Small intestine (tissue), 7 donors: Measurements from ENCODE around the gene KIAA1217. TPM values are rescaled to one million over a fixed set of nuclear protein-coding genes. Genes with fewer than 3 reads are reported as not detected.
"Not testable (repeated sequence)": the region's sequence is repeated elsewhere in the genome, so short reads cannot be mapped to it uniquely, and the experiment has no call there.

Experiments used
- DNase-seq, 2 donors: peaks; one replicate each; pipeline versions ENCODE4 v3.0.0 to v3.0.0-alpha.2; 2013
- FAIRE-seq: peaks from 2 replicates; lab custom pipeline; 2012; peaks lifted over from hg19 to GRCh38; lab: Jason Lieb, UNC
- H3K27ac ChIP-seq, 3 donors: one replicate each; pipeline ENCODE4 v1.5.1; 2013; ENCODE audit warnings: low read length in 2 of 3, mild to moderate bottlenecking in 2 of 3, control low read depth in 1 of 3, inconsistent platforms in 1 of 3, low read depth in 1 of 3, moderate library complexity in 1 of 3
- H3K27me3 ChIP-seq, 3 donors: one replicate each; pipeline ENCODE4 v1.6.1; 2013; ENCODE audit warnings: low read length in 3 of 3, inconsistent platforms in 1 of 3; ENCODE audit not compliant: control insufficient read depth in 3 of 3, insufficient read depth in 3 of 3
- H3K36me3 ChIP-seq, 3 donors: one replicate each; pipeline ENCODE4 v1.6.1; 2013; ENCODE audit warnings: low read length in 3 of 3, inconsistent platforms in 1 of 3, low read depth in 1 of 3, mild to moderate bottlenecking in 1 of 3, moderate library complexity in 1 of 3; ENCODE audit not compliant: control insufficient read depth in 3 of 3, insufficient read depth in 2 of 3
- H3K4me1 ChIP-seq, 3 donors: one replicate each; pipeline ENCODE4 v1.6.1; 2013; ENCODE audit warnings: low read length in 2 of 3, inconsistent platforms in 1 of 3, low read depth in 1 of 3, mild to moderate bottlenecking in 1 of 3, moderate library complexity in 1 of 3; ENCODE audit not compliant: control insufficient read depth in 3 of 3, insufficient read depth in 2 of 3
- H3K4me3 ChIP-seq, 3 donors: one replicate each; pipeline ENCODE4 v1.5.1; 2013; ENCODE audit warnings: low read length in 3 of 3, control low read depth in 1 of 3, inconsistent platforms in 1 of 3, low read depth in 1 of 3, mild to moderate bottlenecking in 1 of 3, moderate library complexity in 1 of 3
- H3K9me3 ChIP-seq, 2 donors: one replicate each; pipeline ENCODE4 v1.6.1; 2013; ENCODE audit warnings: low read depth in 1 of 2, low read length in 1 of 2; ENCODE audit not compliant: control insufficient read depth in 2 of 2, insufficient read depth in 1 of 2
- WGBS, 3 donors: extraction: QIAGEN DNeasy Blood & Tissue Kit; methylation state at CpG; one replicate each; pipeline ENCODE4 v1.1.7; 2013; 5-methylcytosine and 5-hydroxymethylcytosine counted together
- polyA plus RNA-seq, 4 donors: library from polyadenylated mRNA; stranded (reverse) in 3 of 4; unstranded in 1 of 4; fragments of 200-250 nt in 3 of 4; fragments of 120-200 nt in 1 of 4; gene quantifications; one replicate each; pipeline versions ENCODE4 v1.2.1 to v1.2.3, GENCODE V29; 2013
- donor health status: healthy with polysubstance abuse.
- donor health status: control.
- donor health status: control.
- donor health status: Bipolar disorder and iron deficiency.
- donor health status: healthy.

Gene KIAA1217
- polyA plus RNA-seq, 4 donors, result 9.0 to 55.1 (median 11.0) TPM

- no peak overlapping the region for H3K4me3 ChIP-seq
- H3K36me3 ChIP-seq, result peaks cover 0 to 5% (median 0%) of the 10 kb centered on the region in 3 donors
- H3K9me3 ChIP-seq, result no peaks in the 10 kb centered on the region
- H3K27me3 ChIP-seq, result no peaks in the 10 kb centered on the region
- no peak for FAIRE-seq
- H3K4me1 ChIP-seq, result peaks cover 0 to 3% (median 0%) of the 10 kb centered on the region in 3 donors
- no peak overlapping the region for H3K27ac ChIP-seq
- 72 to 93% (median 87%) methylated on average over 1 of the region's 1 CpG for WGBS, 3 donors
- no peak for DNase-seq
Observed at GRCh38 chr10:24334279-24334939, 125.5 kb downstream of the KIAA1217 start.

- H3K9me3 ChIP-seq, H3K27ac ChIP-seq, FAIRE-seq, H3K4me3 ChIP-seq, H3K4me1 ChIP-seq, DNase-seq, H3K27me3 ChIP-seq, H3K36me3 ChIP-seq: not testable (repeated sequence)
- WGBS, 3 donors, result 87 to 96% (median 95%) methylated on average over 7 of the region's 7 CpGs
Observed at GRCh38 chr10:24337723-24338122, 128.8 kb downstream of the KIAA1217 start.

GRCh38 chr10:24339387-24339786 lies 130.4 kb downstream of the KIAA1217 start:
- no peaks in the 10 kb centered on the region for H3K27me3 ChIP-seq
- FAIRE-seq, result no peak

DNA sequence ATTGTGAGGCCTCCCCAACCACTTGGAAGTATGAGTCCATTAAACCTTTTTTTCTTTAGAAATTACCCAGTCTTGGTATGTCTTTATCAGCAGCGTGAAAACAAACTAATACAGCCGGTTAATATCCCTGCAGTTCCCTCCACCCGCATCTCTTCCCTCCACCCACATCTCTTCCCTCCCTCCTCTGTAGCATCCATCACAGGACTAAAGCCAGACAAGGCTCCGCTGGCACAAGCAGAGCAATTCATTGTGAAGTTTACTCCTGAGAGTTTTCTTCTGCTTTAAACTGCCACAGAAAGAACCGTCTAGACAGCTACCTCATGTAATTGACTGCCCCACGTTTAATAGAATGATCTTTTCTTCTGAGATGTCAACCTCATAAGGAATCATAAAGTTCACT lies 131.5 kb downstream of the KIAA1217 start:
- 73 to 88% (median 83%) methylated on average over 6 of the region's 6 CpGs for WGBS, 3 donors
- H3K9me3 ChIP-seq, result no peaks in the 10 kb centered on the region

More at GRCh38 chr10:24339387-24339786, 130.4 kb downstream of the KIAA1217 start:
- peaks cover 0 to 3% (median 0%) of the 10 kb centered on the region in 3 donors for H3K4me1 ChIP-seq
- no peaks in the 10 kb centered on the region for H3K9me3 ChIP-seq
- H3K4me3 ChIP-seq, result no peak overlapping the region
- no peak overlapping the region for H3K27ac ChIP-seq
- no peak for DNase-seq
- 28 to 66% (median 50%) methylated on average over 1 of the region's 1 CpG for WGBS, 3 donors
- H3K36me3 ChIP-seq, result peaks cover 0 to 2% (median 0%) of the 10 kb centered on the region in 3 donors

GRCh38 chr10:24340883-24341282 lies 131.9 kb downstream of the KIAA1217 start:
- no peaks in the 10 kb centered on the region for H3K9me3 ChIP-seq
- no peak overlapping the region for H3K4me3 ChIP-seq
- DNase-seq (no peak), FAIRE-seq (no peak)
- H3K4me1 ChIP-seq, result peaks cover 0 to 3% (median 0%) of the 10 kb centered on the region in 3 donors
- H3K36me3 ChIP-seq, result no peaks in the 10 kb centered on the region
- H3K27ac ChIP-seq, result no peak overlapping the region
- whole genome bisulfite sequencing, 3 donors, result 79 to 93% (median 82%) methylated on average over 7 of the region's 7 CpGs
- H3K27me3 ChIP-seq, result no peaks in the 10 kb centered on the region

More for the DNA sequence above, 131.5 kb downstream of the KIAA1217 start:
- Histone ChIP-seq H3K27me3 (no peaks in the 10 kb centered on the region), H3K4me1 (peaks cover 0 to 3% (median 0%) of the 10 kb centered on the region in 3 donors), H3K4me3 (no peak overlapping the region), H3K27ac (no peak overlapping the region), H3K36me3 (peaks cover 0 to 2% (median 0%) of the 10 kb centered on the region in 3 donors)
- FAIRE-seq, result no peak
- no peak for DNase-seq

DNA sequence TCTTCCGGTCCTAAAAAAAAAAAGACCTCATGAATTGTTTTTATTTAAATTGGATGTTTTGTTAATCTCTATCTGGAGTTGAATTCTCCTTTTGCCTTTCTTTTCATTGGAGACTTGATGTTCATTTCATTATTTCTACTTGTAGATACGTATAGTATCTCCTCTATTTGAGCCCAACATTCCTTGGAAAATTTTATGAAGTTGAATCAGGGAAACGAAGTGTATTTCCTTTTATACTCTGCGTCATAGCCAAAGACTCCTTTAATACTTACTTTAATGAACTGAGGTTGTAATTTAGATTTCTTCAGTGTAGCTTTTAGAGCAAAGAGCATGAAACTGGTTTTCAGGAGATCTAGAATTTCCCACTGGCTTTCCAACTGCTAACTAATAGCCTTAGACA lies 132.4 kb downstream of the KIAA1217 start:
- FAIRE-seq, result no peak
- Histone ChIP-seq H3K4me3 (no peak overlapping the region), H3K4me1 (peaks cover 0 to 3% (median 0%) of the 10 kb centered on the region in 3 donors), H3K36me3 (no peaks in the 10 kb centered on the region), H3K9me3 (no peaks in the 10 kb centered on the region), H3K27me3 (no peaks in the 10 kb centered on the region), H3K27ac (no peak overlapping the region)
- WGBS, 3 donors, result 77 to 93% (median 87%) methylated on average over 4 of the region's 4 CpGs
- DNase-seq, result no peak

- Histone ChIP-seq H3K27me3 (no peaks in the 10 kb centered on the region), H3K27ac (no peak overlapping the region), H3K9me3 (no peaks in the 10 kb centered on the region), H3K36me3 (no peaks in the 10 kb centered on the region), H3K4me3 (no peak overlapping the region), H3K4me1 (peaks cover 0 to 3% (median 0%) of the 10 kb centered on the region in 3 donors)
- FAIRE-seq (no peak), DNase-seq (no peak)
- WGBS, 3 donors, result 71 to 84% (median 79%) methylated on average over 2 of the region's 2 CpGs
Observed at GRCh38 chr10:24341897-24342296, 133.0 kb downstream of the KIAA1217 start.

DNA sequence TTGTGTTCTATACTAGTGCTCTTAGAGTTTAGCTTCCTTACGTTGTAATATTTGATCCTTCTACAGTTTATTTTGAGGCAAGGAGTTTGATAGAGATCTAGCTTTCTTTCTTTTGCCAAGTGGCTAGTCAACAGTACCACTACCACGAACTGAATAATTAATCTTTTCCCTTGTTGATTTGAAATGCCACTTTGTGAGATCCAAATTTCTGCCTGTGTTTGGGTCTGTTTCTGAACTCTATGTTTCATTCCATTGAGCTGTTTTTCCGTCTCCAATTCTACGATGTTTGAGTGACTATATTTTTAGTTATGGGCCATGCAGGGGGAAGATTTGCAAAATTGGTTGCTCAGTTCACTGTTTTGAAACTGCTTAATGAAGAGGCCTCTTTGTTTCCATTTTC lies 134.7 kb downstream of the KIAA1217 start:
- Histone ChIP-seq H3K9me3 (no peaks in the 10 kb centered on the region), H3K4me3 (no peak overlapping the region), H3K4me1 (peaks cover 0 to 3% (median 0%) of the 10 kb centered on the region in 3 donors), H3K27me3 (no peaks in the 10 kb centered on the region), H3K27ac (no peak overlapping the region), H3K36me3 (no peaks in the 10 kb centered on the region)
- FAIRE-seq (no peak), DNase-seq (no peak)
- WGBS, 3 donors, result 42 to 75% (median 67%) methylated on average over 4 of the region's 4 CpGs
